SK-N-MC (cell line): ENCODE results near the gene STK16.

ENCODE experiments used
- DNase-seq: peaks from one replicate; pipeline ENCODE4 v3.0.0-alpha.2; 2011; ENCODE audit warnings: low read depth, low spot score
- H3K27ac ChIP-seq: fragments of 200-600 bp; sonication (generic); 2 replicates; pipeline ENCODE4 v1.5.1; 2016; ENCODE audit warnings: mixed run types
- H3K36me3 ChIP-seq: fragments of 200-600 bp; sonication (generic); 2 replicates; pipeline ENCODE4 v1.6.1; 2017; ENCODE audit warnings: antibody characterized with exemption, low read length, mixed read lengths; ENCODE audit not compliant: insufficient read depth
- H3K4me3 ChIP-seq: fragments of 200-600 bp; sonication (generic); 2 replicates; pipeline ENCODE4 v1.5.1; 2016
- H3K9ac ChIP-seq: fragments of 200-600 bp; sonication (generic); 2 replicates; pipeline ENCODE4 v1.8.0; 2017; ENCODE audit warnings: mixed run types, mixed read lengths; ENCODE audit not compliant: insufficient read length
- H3K9me3 ChIP-seq: fragments of 200-600 bp; sonication (generic); 2 replicates; pipeline ENCODE4 v1.6.1; 2017; ENCODE audit warnings: low read depth, mild to moderate bottlenecking, antibody characterized with exemption, low read length, moderate library complexity, mixed read lengths
- EZH2 ChIP-seq: fragments of 200-600 bp; sonication (generic); IDR thresholded peaks from one replicate; pipeline ENCODE4 v1.6.1; 2017; ENCODE audit warnings: antibody characterized with exemption
- FOXP2 ChIP-seq: optimal IDR thresholded peaks from 2 replicates; pipeline ENCODE3; 2011; ENCODE audit warnings: mild to moderate bottlenecking, moderate library complexity; ENCODE audit not compliant: insufficient read depth; ENCODE audit errors: extremely low read length, control extremely low read depth
- POLR2AphosphoS5 ChIP-seq: IDR thresholded peaks from 2 replicates; pipeline ENCODE4 v1.6.1; 2012; ENCODE audit warnings: mild to moderate bottlenecking, low read depth, low read length, borderline replicate concordance

Gene STK16

GRCh38 chr2:219205981-219206327 is 39.3 kb upstream of the STK16 start:
- DNase-seq: no peak
- peaks cover 29% of the 10 kb centered on the region for H3K36me3 ChIP-seq
- peak overlapping the region; percentile 87 for H3K27ac ChIP-seq
- H3K9me3 ChIP-seq: no peaks in the 10 kb centered on the region
- H3K4me3 ChIP-seq: peak overlapping the region; percentile 96
- peak overlapping the region; percentile 91 for H3K9ac ChIP-seq
- TF ChIP-seq EZH2: no peak
- no peak for TF ChIP-seq POLR2AphosphoS5
- TF ChIP-seq FOXP2: no peak

- Histone ChIP-seq H3K9ac (peak within 1 kb of the TSS; percentile 91), H3K4me3 (peak within 1 kb of the TSS; percentile 96), H3K9me3 (no peaks in the 10 kb centered on the region), H3K36me3 (peaks cover 34% of the 10 kb centered on the region), H3K27ac (peak within 1 kb of the TSS; percentile 93)
- TF ChIP-seq EZH2 (no peak), POLR2AphosphoS5 (peak; percentile 98)
- no peak for DNase-seq
Observed at GRCh38 chr2:219206328-219207133, 38.7 kb upstream of the STK16 start, which contains the start of gene ZFAND2B. Gene ZFAND2B (plus strand): TSS chr2:219206782. CDS start chr2:219206988, 206 bp downstream.

- H3K9ac ChIP-seq: peak overlapping the region; percentile 40
- peaks cover 37% of the 10 kb centered on the region for H3K36me3 ChIP-seq
- peak overlapping the region; percentile 93 for H3K27ac ChIP-seq
- no peak for DNase-seq
- no peaks in the 10 kb centered on the region for H3K9me3 ChIP-seq
- peak overlapping the region; percentile 96 for H3K4me3 ChIP-seq
- no peak for TF ChIP-seq EZH2
- no peak for TF ChIP-seq FOXP2
- no peak for TF ChIP-seq POLR2AphosphoS5
Observed at GRCh38 chr2:219207134-219207883, 38.0 kb upstream of the STK16 start.

GRCh38 chr2:219207884-219208740 is 37.2 kb upstream of the STK16 start:
- Histone ChIP-seq H3K27ac (peak overlapping the region; percentile 68), H3K4me3 (peak overlapping the region; percentile 96; the same call in 1 of the 2 replicates), H3K9ac (peak overlapping the region; percentile 40), H3K9me3 (no peaks in the 10 kb centered on the region), H3K36me3 (peaks cover 45% of the 10 kb centered on the region)
- peak; percentile 18; the same call in 1 of the 2 replicates for TF ChIP-seq POLR2AphosphoS5
- no peak for TF ChIP-seq EZH2
- TF ChIP-seq FOXP2: no peak
- no peak for DNase-seq

GRCh38 chr2:219209236-219210195 is 35.8 kb upstream of the STK16 start:
- no peak overlapping the region for H3K9ac ChIP-seq
- no peaks in the 10 kb centered on the region for H3K9me3 ChIP-seq
- peak overlapping the region; percentile 68 for H3K27ac ChIP-seq
- TF ChIP-seq POLR2AphosphoS5 (peak; percentile 36; the same call in 1 of the 2 replicates), FOXP2 (no peak), EZH2 (no peak)
- H3K36me3 ChIP-seq: peaks cover 59% of the 10 kb centered on the region
- no peak for DNase-seq
- H3K4me3 ChIP-seq: no peak overlapping the region

GRCh38 chr2:219210196-219210885 is 34.9 kb upstream of the STK16 start:
- Histone ChIP-seq H3K36me3 (peaks cover 68% of the 10 kb centered on the region), H3K27ac (peak overlapping the region; percentile 25; the same call in 1 of the 2 replicates)
- no peak for DNase-seq

More at GRCh38 chr2:219210196-219210885, 34.9 kb upstream of the STK16 start:
- Histone ChIP-seq H3K4me3 (no peak overlapping the region), H3K9ac (no peak overlapping the region), H3K9me3 (no peaks in the 10 kb centered on the region)
- TF ChIP-seq FOXP2: no peak
- TF ChIP-seq EZH2: no peak
